Measurements from ENCODE around the gene HHIPL1.

- TF ChIP-seq, protein P1, sequence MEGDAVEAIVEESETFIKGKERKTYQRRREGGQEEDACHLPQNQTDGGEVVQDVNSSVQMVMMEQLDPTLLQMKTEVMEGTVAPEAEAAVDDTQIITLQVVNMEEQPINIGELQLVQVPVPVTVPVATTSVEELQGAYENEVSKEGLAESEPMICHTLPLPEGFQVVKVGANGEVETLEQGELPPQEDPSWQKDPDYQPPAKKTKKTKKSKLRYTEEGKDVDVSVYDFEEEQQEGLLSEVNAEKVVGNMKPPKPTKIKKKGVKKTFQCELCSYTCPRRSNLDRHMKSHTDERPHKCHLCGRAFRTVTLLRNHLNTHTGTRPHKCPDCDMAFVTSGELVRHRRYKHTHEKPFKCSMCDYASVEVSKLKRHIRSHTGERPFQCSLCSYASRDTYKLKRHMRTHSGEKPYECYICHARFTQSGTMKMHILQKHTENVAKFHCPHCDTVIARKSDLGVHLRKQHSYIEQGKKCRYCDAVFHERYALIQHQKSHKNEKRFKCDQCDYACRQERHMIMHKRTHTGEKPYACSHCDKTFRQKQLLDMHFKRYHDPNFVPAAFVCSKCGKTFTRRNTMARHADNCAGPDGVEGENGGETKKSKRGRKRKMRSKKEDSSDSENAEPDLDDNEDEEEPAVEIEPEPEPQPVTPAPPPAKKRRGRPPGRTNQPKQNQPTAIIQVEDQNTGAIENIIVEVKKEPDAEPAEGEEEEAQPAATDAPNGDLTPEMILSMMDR (IDR thresholded peaks at IDR 0.05 in 4 of 5, conservative IDR thresholded peaks at IDR 0.05 in 1 of 5): no peak
- TF ChIP-seq POLR2A (IDR thresholded peaks at IDR 0.05): no peak
These were observed 61.4 kb downstream of the HHIPL1 start for GRCh38 chr14:99706107-99706900.
